ENCODE measurements around the gene ZNF319. TPM values are rescaled to one million over a fixed set of nuclear protein-coding genes. Genes with fewer than 3 reads are reported as not detected.

ZNF319 gene
- total RNA-seq, 4 donors from 2014 or later, result 4.2 to 16.6 (median 11.6) TPM

DNA sequence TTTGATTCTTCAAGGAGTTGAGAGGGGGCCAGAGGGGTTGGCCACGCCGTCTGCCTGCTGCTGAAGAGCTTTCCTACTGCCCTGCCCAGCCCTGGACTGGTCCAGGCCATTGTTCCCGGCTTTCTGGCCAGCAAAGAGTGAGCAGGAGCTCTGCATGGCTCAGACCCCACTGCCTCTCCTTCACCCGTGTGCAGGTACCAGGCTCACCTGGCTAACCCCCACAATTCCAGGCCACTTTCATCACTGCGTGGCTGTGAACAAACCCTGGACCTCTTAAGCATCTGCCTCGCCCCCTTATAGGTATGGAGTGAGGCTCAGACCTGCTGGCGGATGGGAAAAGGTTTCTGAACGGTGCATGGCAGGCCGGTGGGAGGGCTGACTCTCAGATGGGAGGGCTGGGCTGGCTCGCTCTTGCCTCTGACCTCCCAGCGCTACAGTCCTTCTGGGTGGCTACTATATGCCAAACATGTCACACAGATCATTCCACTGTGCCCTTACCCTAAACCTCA lies 8.9 kb downstream of the ZNF319 start:
- Histone ChIP-seq H3K4me1 (peaks cover 8% of the 10 kb centered on the region), H3K4me3 (no peak overlapping the region), H3K36me3 (peaks cover 16% of the 10 kb centered on the region), H3K27me3 (no peaks in the 10 kb centered on the region), H3K9me3 (no peaks in the 10 kb centered on the region), H3K27ac (no peak overlapping the region)
- DNase-seq (ENCODE audit: low spot score in 2 of 2), result peak in 1 of 2 donors; percentile 26
- TF ChIP-seq POLR2AphosphoS5 (IDR thresholded peaks at IDR 0.05), result no peak
- TF ChIP-seq POLR2A (IDR thresholded peaks at IDR 0.05), result no peak
- TF ChIP-seq CTCF (IDR thresholded peaks at IDR 0.05), result no peak
- no peak for TF ChIP-seq EP300 (IDR thresholded peaks at IDR 0.05)
- WGBS, result 100% methylated on average over 1 of the region's 11 CpGs

DNA sequence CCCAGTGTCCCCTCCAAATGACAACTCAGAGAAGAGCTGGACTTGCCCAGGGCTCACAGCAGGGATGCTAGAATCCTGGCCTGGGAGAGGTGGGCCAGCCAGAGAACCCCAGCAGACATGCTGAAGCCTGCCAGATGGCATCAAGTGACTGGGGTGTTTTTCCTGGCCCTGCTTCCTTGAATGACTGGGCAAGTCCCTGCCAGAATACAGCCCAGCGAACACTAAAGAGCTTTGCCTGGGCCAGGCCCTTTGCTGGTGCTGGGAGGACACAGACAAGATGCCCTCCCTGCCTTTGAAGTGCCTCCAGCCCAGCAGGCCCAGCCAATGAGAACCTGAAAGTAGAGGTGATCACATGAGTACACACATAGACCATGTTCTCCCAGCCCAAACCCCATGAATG lies 11.5 kb downstream of the ZNF319 start:
- H3K9me3 ChIP-seq, result no peaks in the 10 kb centered on the region
- no peaks in the 10 kb centered on the region for H3K27me3 ChIP-seq
- no peak overlapping the region for H3K27ac ChIP-seq
- TF ChIP-seq POLR2A (IDR thresholded peaks at IDR 0.05) (no peak), POLR2AphosphoS5 (IDR thresholded peaks at IDR 0.05) (no peak), EP300 (IDR thresholded peaks at IDR 0.05) (no peak), CTCF (IDR thresholded peaks at IDR 0.05) (no peak)
- no peak overlapping the region for H3K4me3 ChIP-seq
- H3K4me1 ChIP-seq, result peaks cover 18% of the 10 kb centered on the region
- 50% methylated on average over 1 of the region's 1 CpG for WGBS
- peaks cover 2% of the 10 kb centered on the region for H3K36me3 ChIP-seq
- DNase-seq (ENCODE audit: low spot score in 2 of 2), result peak in 1 of 2 donors; percentile 57

DNA sequence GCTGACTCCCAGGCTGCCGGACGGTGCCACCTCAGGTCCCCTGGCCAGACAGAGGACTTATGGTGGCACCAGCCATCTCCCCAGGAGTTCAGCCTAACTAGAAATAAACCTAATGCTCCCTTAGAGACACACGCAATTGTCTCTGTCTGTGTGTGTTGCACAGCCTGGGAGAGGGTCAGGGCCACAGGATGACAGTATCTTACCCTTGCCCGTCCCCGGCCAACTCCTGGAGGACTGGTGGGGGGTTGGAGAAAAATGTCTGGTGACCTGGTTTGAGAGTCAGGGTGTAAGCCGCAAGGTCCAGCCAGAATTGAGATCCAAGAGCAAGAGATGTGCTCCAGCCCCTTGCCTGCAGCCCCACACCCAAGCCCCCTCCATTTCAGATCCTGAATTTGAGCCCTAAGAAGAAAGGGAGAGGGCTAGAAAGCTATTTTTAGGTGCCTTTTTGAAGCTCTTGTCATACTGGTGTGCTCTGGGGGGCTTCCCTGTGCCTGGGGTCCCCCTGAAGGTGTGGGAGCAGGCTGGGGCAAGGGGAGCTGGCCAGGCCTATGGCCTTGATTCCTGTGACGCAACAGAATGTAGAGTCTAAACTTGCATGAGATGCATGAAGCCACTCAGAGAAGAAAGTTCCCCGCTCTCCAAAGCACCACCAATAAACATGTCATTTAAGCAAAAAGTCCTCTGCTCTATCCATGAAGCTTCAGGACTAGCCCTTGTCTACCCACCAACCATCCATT lies 12.9 kb downstream of the ZNF319 start:
- TF ChIP-seq POLR2A (IDR thresholded peaks at IDR 0.05) (no peak), CTCF (IDR thresholded peaks at IDR 0.05) (no peak), POLR2AphosphoS5 (IDR thresholded peaks at IDR 0.05) (no peak), EP300 (IDR thresholded peaks at IDR 0.05) (no peak)
- no peaks in the 10 kb centered on the region for H3K36me3 ChIP-seq

DNA sequence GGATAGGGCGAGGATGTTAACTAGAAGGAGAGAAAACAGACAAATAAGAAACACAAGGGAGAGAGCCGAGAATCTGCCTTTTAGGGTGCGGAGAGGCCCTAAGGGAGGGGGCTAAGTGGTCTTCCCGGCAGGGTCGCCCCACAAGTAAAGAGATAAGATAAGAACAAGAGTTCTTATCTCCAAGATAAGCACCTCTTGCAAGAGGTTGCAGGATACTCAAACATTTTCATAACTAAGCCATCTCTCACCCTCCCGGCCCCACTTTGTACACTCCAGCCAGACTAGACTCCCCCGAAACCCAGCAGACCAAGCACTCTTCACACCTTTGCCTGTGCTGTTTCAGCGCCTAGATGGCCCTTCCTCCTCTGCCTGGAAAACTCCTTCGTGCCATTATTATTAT lies 14.3 kb downstream of the ZNF319 start:
- peak in 1 of 2 donors; percentile 29 for DNase-seq (ENCODE audit: low spot score in 2 of 2)
- H3K36me3 ChIP-seq, result no peaks in the 10 kb centered on the region
- TF ChIP-seq POLR2AphosphoS5 (IDR thresholded peaks at IDR 0.05) (no peak), EP300 (IDR thresholded peaks at IDR 0.05) (no peak), CTCF (IDR thresholded peaks at IDR 0.05) (no peak), POLR2A (IDR thresholded peaks at IDR 0.05) (no peak)
- H3K4me3 ChIP-seq, result no peak overlapping the region
- peaks cover 18% of the 10 kb centered on the region for H3K4me1 ChIP-seq
- H3K9me3 ChIP-seq, result no peaks in the 10 kb centered on the region
- H3K27me3 ChIP-seq, result no peaks in the 10 kb centered on the region
- WGBS, result 80% methylated on average over 9 of the region's 9 CpGs
- H3K27ac ChIP-seq, result no peak overlapping the region

More for the DNA sequence above, 12.9 kb downstream of the ZNF319 start:
- no peaks in the 10 kb centered on the region for H3K9me3 ChIP-seq
- no peak overlapping the region for H3K27ac ChIP-seq
- H3K27me3 ChIP-seq, result no peaks in the 10 kb centered on the region
- H3K4me3 ChIP-seq, result no peak overlapping the region
- 97% methylated on average over 6 of the region's 8 CpGs for WGBS
- peak in 1 of 2 donors; percentile 35 for DNase-seq (ENCODE audit: low spot score in 2 of 2)
- peaks cover 18% of the 10 kb centered on the region for H3K4me1 ChIP-seq

Data from suprapubic skin (tissue), 4 donors.